ENCODE measurements around the gene SLIT1. TPM values are rescaled to one million over a fixed set of nuclear protein-coding genes. Genes with fewer than 3 reads are reported as not detected.

Gene SLIT1
- total RNA-seq, 4 donors from 2014 or later: 0.28 to 1.7 TPM; not detected in 2

DNA sequence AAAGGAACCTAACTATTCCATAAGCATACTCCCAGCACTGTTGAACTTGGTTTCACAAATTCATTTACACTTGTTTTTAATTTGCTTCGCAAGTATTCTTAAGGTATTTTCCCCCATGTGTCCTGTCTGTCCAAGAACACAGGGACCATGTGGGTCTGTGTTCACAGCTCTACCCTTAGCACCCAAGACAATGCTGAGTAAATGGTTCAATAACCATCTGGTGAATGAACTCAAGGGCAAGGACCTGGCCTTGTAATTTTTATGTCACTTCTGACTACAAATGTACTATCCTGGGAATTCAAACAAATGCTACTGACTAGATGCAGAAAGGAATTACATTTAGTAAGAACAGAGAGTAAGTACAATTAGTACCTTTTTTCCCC lies 43.0 kb upstream of the SLIT1 start:
- Histone ChIP-seq H3K4me3 (no peak overlapping the region), H3K36me3 (peaks cover 0 to 38% (median 0%) of the 10 kb centered on the region in 3 donors), H3K27ac (no peak overlapping the region), H3K4me1 (no peaks in the 10 kb centered on the region), H3K9me3 (no peaks in the 10 kb centered on the region), H3K27me3 (no peaks in the 10 kb centered on the region)
- DNase-seq: no peak
- TF ChIP-seq, protein P1, sequence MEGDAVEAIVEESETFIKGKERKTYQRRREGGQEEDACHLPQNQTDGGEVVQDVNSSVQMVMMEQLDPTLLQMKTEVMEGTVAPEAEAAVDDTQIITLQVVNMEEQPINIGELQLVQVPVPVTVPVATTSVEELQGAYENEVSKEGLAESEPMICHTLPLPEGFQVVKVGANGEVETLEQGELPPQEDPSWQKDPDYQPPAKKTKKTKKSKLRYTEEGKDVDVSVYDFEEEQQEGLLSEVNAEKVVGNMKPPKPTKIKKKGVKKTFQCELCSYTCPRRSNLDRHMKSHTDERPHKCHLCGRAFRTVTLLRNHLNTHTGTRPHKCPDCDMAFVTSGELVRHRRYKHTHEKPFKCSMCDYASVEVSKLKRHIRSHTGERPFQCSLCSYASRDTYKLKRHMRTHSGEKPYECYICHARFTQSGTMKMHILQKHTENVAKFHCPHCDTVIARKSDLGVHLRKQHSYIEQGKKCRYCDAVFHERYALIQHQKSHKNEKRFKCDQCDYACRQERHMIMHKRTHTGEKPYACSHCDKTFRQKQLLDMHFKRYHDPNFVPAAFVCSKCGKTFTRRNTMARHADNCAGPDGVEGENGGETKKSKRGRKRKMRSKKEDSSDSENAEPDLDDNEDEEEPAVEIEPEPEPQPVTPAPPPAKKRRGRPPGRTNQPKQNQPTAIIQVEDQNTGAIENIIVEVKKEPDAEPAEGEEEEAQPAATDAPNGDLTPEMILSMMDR (IDR thresholded peaks at IDR 0.05): no peak
- no peak for TF ChIP-seq POLR2A (IDR thresholded peaks at IDR 0.05)

DNA sequence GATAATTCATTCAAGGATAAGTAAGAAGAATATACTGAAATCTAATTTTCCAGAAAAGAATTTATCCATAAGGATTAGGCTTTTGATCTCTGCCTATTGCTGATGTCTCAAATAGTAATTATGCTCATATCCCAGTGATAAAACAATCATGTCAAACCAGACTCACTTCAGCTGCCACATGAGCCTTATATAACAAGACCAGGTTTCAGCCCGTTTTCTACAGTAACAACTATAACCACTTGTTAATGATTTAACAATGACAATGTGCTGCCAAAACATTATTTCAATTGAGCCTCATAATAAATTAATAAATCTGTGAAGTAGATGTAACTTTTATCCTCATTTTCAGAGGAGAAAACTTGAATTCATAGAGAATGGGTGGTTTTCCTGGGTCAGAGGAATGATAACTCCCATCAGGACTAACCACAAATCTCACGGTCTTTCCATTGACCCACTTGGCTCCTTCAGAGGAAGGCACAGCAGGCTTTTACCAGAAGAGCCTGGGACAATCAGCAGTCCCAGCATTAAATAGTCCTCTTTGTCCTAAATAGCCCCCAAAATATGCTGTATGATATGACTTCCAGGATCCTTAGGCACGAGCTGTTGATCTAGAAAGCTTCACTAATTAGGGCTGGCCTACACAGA lies 42.5 kb upstream of the SLIT1 start:
- peaks cover 0 to 39% (median 0%) of the 10 kb centered on the region in 3 donors for H3K36me3 ChIP-seq
- no peak overlapping the region for H3K27ac ChIP-seq
- DNase-seq: no peak
- no peak overlapping the region for H3K4me3 ChIP-seq
- no peaks in the 10 kb centered on the region for H3K27me3 ChIP-seq
- no peak for TF ChIP-seq POLR2A (IDR thresholded peaks at IDR 0.05)
- TF ChIP-seq, protein P1 (IDR thresholded peaks at IDR 0.05): no peak
- no peaks in the 10 kb centered on the region for H3K9me3 ChIP-seq
- H3K4me1 ChIP-seq: no peaks in the 10 kb centered on the region

DNA sequence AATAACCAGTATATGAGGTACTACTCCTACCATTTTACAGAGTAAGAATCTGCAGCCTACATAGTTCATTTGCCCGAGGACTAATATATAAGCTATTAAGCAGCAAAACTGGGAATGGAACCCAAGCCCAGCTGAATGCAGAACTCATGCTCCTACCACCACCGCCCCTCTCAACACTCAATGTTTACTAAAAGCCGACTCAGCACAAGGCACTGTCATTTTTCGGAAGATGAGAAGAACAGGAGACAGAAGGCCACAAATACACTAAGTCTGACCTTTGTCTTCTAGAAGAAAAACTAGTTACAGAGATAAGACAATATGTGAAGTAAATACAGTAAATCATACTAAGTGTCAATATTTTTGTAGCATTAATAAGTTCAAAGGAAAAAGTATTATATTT lies 40.6 kb upstream of the SLIT1 start:
- Histone ChIP-seq H3K27me3 (no peaks in the 10 kb centered on the region), H3K27ac (no peak overlapping the region), H3K4me1 (no peaks in the 10 kb centered on the region), H3K4me3 (no peak overlapping the region), H3K9me3 (no peaks in the 10 kb centered on the region), H3K36me3 (peaks cover 0 to 45% (median 0%) of the 10 kb centered on the region in 3 donors)
- TF ChIP-seq, protein P1 (IDR thresholded peaks at IDR 0.05): no peak
- DNase-seq: no peak

DNA sequence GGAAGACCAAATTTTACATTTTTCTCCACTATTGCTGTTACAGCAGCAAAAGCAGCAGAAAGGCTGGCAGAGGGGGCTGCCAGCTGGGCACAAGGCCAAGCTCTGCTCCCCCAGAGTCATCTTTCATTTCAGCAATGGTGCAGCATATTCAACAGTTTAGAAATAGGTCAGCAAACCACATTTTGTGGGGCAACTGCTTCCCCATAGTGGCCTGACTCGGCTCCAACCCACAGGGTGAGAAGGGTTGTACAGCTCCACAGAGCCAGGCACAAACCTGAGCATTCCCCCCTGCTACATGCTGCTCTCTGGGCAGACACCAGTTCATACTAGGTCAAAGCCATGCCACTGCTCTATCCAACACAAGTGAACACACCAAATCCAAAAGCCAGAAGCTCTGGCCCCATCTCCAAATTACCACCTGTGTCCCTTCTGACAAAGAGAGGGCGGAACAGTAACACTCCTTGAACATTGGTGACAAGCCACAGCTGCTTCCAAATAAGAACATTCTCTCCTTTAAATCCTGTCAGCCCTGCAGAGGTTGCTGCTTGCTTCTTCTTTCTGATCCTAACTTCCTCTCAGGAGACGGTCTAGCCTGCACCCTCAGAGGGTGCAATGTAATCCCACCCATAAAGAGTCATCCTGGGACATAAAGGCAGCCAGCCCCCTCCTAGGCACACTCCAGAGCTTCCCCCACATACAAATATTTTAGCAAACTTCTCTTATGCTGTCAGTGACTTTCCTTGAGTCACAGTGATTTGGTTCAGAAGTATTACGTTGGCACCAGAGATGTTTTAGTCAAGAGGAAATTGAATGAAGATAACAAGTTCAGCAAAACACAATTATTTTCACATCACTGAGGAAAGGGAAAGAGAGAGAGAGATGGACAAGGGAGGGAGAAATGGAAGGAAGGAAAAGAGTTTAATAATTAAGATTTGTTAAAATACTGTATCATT lies 39.0 kb upstream of the SLIT1 start:
- Histone ChIP-seq H3K36me3 (peaks cover 0 to 42% (median 0%) of the 10 kb centered on the region in 3 donors), H3K27me3 (no peaks in the 10 kb centered on the region), H3K4me1 (no peaks in the 10 kb centered on the region), H3K9me3 (no peaks in the 10 kb centered on the region), H3K4me3 (no peak overlapping the region), H3K27ac (no peak overlapping the region)
- TF ChIP-seq, protein P1 (IDR thresholded peaks at IDR 0.05): no peak
- no peak for TF ChIP-seq POLR2A (IDR thresholded peaks at IDR 0.05)
- no peak for DNase-seq

DNA sequence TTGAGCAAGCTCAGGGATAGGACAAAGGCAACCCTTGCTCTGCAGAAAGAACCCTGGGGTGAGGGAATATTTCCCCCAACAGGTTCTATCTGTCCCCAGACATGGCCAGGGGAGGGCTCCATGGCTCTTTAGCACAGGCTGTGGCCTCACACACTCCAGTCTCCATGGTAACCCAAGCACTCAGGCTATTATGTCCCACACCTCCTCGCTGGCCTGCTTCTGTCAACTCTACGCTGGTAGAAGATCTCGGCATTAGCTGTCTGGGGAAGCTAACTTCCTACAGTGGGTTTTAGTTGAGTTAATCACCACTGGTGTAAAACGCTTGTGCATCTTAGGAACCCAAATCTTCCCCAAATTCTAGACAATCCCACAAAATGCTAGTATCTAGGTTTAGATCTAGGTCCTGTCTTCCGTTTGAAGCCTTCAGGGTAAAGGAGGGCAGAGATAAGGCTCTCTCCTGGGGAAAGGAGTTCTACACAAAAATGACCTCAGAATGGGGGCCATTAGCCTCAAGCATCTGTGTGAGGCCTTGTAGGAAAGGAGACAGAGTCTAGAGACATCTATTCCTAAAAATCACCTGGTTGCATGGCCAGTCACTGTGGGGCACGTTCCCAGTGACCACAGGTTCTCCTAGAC lies 36.7 kb upstream of the SLIT1 start:
- Histone ChIP-seq H3K36me3 (peaks cover 0 to 25% (median 0%) of the 10 kb centered on the region in 3 donors), H3K27me3 (no peaks in the 10 kb centered on the region), H3K4me1 (no peaks in the 10 kb centered on the region), H3K9me3 (no peaks in the 10 kb centered on the region), H3K4me3 (no peak overlapping the region), H3K27ac (no peak overlapping the region)
- DNase-seq: no peak
- TF ChIP-seq, protein P1 (IDR thresholded peaks at IDR 0.05): no peak
- no peak for TF ChIP-seq POLR2A (IDR thresholded peaks at IDR 0.05)
